LoVo (cell line): ENCODE measurements around the gene KIAA0513.
"Not testable (repeated sequence)": the region's sequence is repeated elsewhere in the genome, so short reads cannot be mapped to it uniquely, and the experiment has no call there.

ENCODE experiments used
- DNase-seq: peaks from one replicate; pipeline ENCODE4 v3.0.0-alpha.2; 2016; ENCODE audit warnings: low spot score

Gene KIAA0513

GRCh38 chr16:85113168-85113733, 85.7 kb downstream of the KIAA0513 start:
- DNase-seq = no peak

- no peak for DNase-seq
Measured at GRCh38 chr16:85113913-85114312, 86.3 kb downstream of the KIAA0513 start.

GRCh38 chr16:85114909-85115567, 87.4 kb downstream of the KIAA0513 start:
- peak; percentile 87 for DNase-seq

GRCh38 chr16:85117418-85117817, 89.8 kb downstream of the KIAA0513 start:
- no peak for DNase-seq

- DNase-seq = no peak
Measured at GRCh38 chr16:85120006-85120340, 92.4 kb downstream of the KIAA0513 start.

- DNase-seq = not testable (repeated sequence)
Measured at GRCh38 chr16:85123441-85123840, 95.8 kb downstream of the KIAA0513 start.

- DNase-seq = no peak
Measured at GRCh38 chr16:85123891-85124635, 96.5 kb downstream of the KIAA0513 start.

GRCh38 chr16:85124636-85125346, 97.2 kb downstream of the KIAA0513 start:
- DNase-seq = no peak

- no peak for DNase-seq
Measured at GRCh38 chr16:85125570-85126393, 98.2 kb downstream of the KIAA0513 start.

- no peak for DNase-seq
Measured at GRCh38 chr16:85126394-85126704, 98.8 kb downstream of the KIAA0513 start.

GRCh38 chr16:85126705-85127378, 99.2 kb downstream of the KIAA0513 start:
- DNase-seq = no peak

GRCh38 chr16:85127379-85127723, 99.8 kb downstream of the KIAA0513 start:
- no peak for DNase-seq

GRCh38 chr16:85128079-85128837, 100.7 kb downstream of the KIAA0513 start:
- no peak for DNase-seq

GRCh38 chr16:85129876-85130704, 102.5 kb downstream of the KIAA0513 start:
- no peak for DNase-seq

- no peak for DNase-seq
Measured at GRCh38 chr16:85130705-85131028, 103.1 kb downstream of the KIAA0513 start.

- no peak for DNase-seq
Measured at GRCh38 chr16:85132456-85133289, 105.1 kb downstream of the KIAA0513 start.

- DNase-seq = no peak
Measured at GRCh38 chr16:85133290-85133599, 105.7 kb downstream of the KIAA0513 start.

GRCh38 chr16:85134076-85134788, 106.6 kb downstream of the KIAA0513 start:
- no peak for DNase-seq

GRCh38 chr16:85134789-85135142, 107.2 kb downstream of the KIAA0513 start:
- no peak for DNase-seq
